Calu3 (cell line): ENCODE data around the gene COL4A2. TPM values are rescaled to one million over a fixed set of nuclear protein-coding genes. Genes with fewer than 3 reads are reported as not detected.
"Not testable (repeated sequence)": the region's sequence is repeated elsewhere in the genome, so short reads cannot be mapped to it uniquely, and the experiment has no call there.

Experiments
- BruUV-seq: library from RNA; stranded (reverse); fragments of 400-500 nt; replicated peaks from 2 replicates; lab custom pipeline; 2021; lab: Mats Ljungman, UMichigan
- CTCF ChIA-PET: fragments of 300-600 bp; sonication (Branson Sonifier 250); formaldehyde crosslinking; loops from one replicate; lab custom pipeline; 2022; ENCODE audit warnings: antibody characterized with exemption; lab: Charles Lee
- DNase-seq: peaks from one replicate; pipeline ENCODE4 v3.0.0; 2022
- H3K27ac Mint-ChIP-seq: one replicate; pipeline ENCODE4 v1.8.0; 2022; ENCODE audit warnings: mixed read lengths; ENCODE audit not compliant: unreplicated experiment
- H3K27me3 Mint-ChIP-seq: one replicate; pipeline ENCODE4 v1.8.0; 2022; ENCODE audit warnings: mixed read lengths; ENCODE audit not compliant: unreplicated experiment
- H3K36me3 Mint-ChIP-seq: one replicate; pipeline ENCODE4 v1.8.0; 2022; ENCODE audit warnings: mild to moderate bottlenecking, moderate library complexity, mixed read lengths; ENCODE audit not compliant: insufficient read depth, unreplicated experiment
- H3K4me1 Mint-ChIP-seq: one replicate; pipeline ENCODE4 v1.8.0; 2022; ENCODE audit warnings: mild to moderate bottlenecking, low read depth, mixed read lengths; ENCODE audit not compliant: unreplicated experiment
- H3K4me3 Mint-ChIP-seq: one replicate; pipeline ENCODE4 v1.8.0; 2022; ENCODE audit warnings: mild to moderate bottlenecking, low read depth, moderate library complexity, mixed read lengths; ENCODE audit not compliant: unreplicated experiment
- H3K9me3 Mint-ChIP-seq: one replicate; pipeline ENCODE4 v1.8.0; 2022; ENCODE audit warnings: low read depth, mixed read lengths; ENCODE audit not compliant: unreplicated experiment
- intact Hi-C: fragments of 100-400 bp; cut with micrococcal nuclease; formaldehyde crosslinking; loops from one replicate; pipeline ENCODE4 v1.10.0; 2022; ENCODE audit not compliant: unreplicated experiment
- total RNA-seq: library from RNA; stranded (reverse); gene quantifications from 2 replicates; pipeline ENCODE4 v1.2.3, GENCODE V29; 2022
- TF ChIP-seq, protein P1 (sequence below): fragments of 200-600 bp; IDR thresholded peaks from one replicate; pipeline ENCODE4 v1.8.0; 2022; ENCODE audit warnings: antibody characterized with exemption; ENCODE audit not compliant: unreplicated experiment

The COL4A2 gene
- total RNA-seq, 1 experiment from 2014 or later: 0.42 TPM

DNA sequence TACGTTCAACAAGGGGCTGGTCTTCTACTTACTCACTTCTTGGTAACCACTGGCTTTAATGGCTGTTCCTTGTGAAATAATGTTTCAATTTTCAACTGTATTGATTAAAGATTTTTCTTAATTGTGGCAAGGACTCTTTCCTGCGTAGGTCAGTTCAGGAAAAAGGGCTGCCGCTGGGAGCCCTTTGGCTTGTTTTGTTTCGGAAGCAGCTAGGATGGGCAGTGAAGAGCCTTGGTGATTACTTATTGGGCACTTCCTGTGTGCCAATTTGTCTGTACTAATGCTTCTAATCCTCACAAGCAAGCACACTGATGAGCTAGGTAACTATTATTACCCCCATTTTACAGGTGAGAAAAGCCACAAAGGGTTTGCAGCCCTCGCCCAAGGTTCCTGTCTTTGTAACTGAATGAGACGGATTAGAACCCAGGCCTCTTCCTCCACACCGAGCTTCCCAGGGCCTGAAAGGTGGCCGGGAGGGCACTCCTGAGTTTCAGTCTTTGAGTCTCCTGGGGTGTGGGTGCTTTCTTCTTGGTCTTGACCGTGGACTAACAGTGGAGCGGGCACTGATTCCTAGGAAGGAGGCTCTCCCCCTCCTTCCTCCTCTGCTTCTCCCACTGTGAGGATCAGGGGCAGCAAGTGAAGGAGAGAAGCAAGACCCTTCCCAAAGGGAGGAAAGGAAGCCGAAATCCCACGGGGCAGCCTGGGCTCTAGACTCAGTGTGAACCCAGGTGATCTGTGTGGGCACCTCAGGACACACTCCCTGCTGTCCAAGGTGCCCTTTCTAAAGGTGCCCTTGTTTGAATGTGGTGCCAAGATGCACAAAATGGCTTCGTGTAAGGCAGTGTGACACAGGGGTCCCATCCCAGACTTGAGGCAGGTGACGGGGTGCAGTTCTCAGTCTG, 3.7 kb downstream of the COL4A2 start:
- H3K27me3 Mint-ChIP-seq: no peaks in the 10 kb centered on the region
- DNase-seq: no peak
- H3K36me3 Mint-ChIP-seq: no peaks in the 10 kb centered on the region
- intact Hi-C loops: no loop called here
- TF ChIP-seq, protein P1, sequence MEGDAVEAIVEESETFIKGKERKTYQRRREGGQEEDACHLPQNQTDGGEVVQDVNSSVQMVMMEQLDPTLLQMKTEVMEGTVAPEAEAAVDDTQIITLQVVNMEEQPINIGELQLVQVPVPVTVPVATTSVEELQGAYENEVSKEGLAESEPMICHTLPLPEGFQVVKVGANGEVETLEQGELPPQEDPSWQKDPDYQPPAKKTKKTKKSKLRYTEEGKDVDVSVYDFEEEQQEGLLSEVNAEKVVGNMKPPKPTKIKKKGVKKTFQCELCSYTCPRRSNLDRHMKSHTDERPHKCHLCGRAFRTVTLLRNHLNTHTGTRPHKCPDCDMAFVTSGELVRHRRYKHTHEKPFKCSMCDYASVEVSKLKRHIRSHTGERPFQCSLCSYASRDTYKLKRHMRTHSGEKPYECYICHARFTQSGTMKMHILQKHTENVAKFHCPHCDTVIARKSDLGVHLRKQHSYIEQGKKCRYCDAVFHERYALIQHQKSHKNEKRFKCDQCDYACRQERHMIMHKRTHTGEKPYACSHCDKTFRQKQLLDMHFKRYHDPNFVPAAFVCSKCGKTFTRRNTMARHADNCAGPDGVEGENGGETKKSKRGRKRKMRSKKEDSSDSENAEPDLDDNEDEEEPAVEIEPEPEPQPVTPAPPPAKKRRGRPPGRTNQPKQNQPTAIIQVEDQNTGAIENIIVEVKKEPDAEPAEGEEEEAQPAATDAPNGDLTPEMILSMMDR: no peak
- no TSS peak for BruUV-seq
- no peak overlapping the region for H3K4me3 Mint-ChIP-seq
- H3K4me1 Mint-ChIP-seq: peaks cover 5% of the 10 kb centered on the region
- no peaks in the 10 kb centered on the region for H3K9me3 Mint-ChIP-seq
- CTCF ChIA-PET: no interaction called here
- H3K27ac Mint-ChIP-seq: no peak overlapping the region

DNA sequence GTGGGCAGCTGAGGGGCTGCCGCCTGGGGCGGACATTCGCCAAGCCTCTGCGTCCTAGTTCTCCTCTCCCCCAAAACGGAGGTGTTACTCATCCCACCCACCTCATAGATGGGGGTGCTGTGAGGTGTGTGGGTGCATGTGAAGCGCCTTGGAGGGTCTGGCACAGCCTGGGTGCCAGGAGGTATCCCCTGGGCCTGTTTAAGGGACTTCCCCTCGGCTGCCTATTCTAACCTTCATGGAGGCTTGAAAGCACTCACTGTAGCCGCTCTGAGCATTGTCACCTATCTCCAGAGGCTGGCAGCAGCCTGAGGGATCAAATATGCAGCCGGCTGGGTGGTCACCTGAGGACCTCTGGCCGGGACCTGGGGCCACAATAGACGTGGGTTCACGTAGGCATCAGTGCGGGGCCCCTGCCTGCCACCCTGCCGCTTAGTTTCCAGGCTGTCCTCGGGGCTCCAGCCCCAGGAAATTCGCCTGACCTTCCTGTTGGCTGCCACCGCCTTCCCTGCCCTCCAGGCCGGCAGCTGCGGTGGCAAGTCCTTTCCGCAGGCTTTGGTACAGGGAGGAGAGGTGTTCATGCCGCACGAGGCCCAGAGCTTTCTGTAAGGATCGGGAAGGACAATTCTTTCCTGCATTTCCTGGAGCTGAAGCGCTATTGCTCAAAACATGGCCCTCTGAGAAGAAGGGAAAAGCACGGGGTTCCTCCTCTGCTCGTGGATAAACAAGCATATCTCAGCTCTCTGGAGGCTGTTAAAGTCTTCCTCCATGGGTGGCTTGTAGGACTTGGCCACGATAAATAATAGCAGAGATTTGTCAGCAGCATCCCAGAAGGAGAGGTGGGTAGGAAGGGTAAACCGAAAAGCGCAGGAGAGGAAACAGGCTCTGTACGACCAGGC, 4.6 kb downstream of the COL4A2 start:
- Mint-ChIP-seq H3K4me1 (peaks cover 5% of the 10 kb centered on the region), H3K4me3 (no peak overlapping the region), H3K9me3 (no peaks in the 10 kb centered on the region), H3K27ac (no peak overlapping the region), H3K36me3 (no peaks in the 10 kb centered on the region), H3K27me3 (no peaks in the 10 kb centered on the region)
- CTCF ChIA-PET: no interaction called here
- DNase-seq: no peak
- TF ChIP-seq, protein P1: no peak
- no TSS peak for BruUV-seq
- intact Hi-C loops: no loop called here

DNA sequence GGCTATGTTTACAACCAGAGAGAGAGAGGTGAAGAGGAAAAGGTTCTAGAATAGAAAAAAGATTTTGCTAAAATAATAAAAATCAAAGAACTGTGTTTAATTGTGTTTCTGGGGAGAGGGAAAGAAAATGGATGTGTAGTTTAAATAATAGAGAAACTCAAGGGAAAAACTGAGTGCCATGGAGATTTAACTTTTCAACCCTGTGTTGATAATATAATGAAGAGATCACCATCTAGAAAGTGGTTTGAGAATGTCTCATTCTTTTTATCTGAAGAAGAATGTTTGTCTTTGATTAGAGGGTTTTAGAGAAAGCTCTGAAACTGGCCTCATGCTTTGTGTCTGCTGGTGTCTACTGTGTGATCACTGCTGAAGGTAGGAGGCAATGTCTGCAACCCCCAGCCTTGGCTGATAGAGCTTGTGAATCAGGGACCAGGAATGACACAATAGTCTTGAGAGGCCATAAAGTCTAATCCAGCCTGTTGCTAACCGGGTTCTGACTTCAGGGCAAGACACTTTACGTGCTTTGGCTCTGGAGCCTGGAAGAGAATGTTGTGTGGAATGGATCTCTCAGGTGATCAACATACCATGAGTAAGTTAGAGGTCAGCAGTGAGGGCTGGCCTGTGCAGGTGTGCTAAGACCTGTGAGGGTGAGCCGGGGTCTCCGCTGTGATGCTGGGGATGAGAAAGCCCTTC, 5.4 kb downstream of the COL4A2 start:
- intact Hi-C loops: no loop called here
- CTCF ChIA-PET: no interaction called here
- Mint-ChIP-seq H3K27me3 (no peaks in the 10 kb centered on the region), H3K9me3 (no peaks in the 10 kb centered on the region), H3K4me1 (peaks cover 5% of the 10 kb centered on the region), H3K27ac (no peak overlapping the region), H3K36me3 (no peaks in the 10 kb centered on the region), H3K4me3 (no peak overlapping the region)
- no peak for DNase-seq
- TF ChIP-seq, protein P1: no peak
- no TSS peak for BruUV-seq

DNA sequence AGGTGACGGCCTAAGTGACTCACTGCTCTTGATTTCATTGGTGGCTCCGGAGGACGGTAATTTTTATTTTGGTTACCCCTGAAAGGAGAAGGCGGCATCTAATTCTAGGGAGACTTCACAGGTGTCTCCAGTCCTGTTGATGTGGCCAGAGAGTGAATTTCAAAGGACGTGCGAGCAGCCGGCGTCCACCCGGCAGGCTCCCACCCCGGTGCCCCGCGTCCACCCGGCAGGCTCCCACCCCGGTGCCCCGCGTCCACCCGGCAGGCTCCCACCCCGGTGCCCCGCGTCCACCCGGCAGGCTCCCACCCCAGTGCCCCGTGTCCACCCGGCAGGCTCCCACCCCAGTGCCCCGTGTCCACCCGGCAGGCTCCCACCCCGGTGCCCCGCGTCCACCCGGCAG, 6.2 kb downstream of the COL4A2 start:
- H3K36me3 Mint-ChIP-seq, H3K4me1 Mint-ChIP-seq, H3K9me3 Mint-ChIP-seq, BruUV-seq, H3K27ac Mint-ChIP-seq, H3K27me3 Mint-ChIP-seq, DNase-seq, H3K4me3 Mint-ChIP-seq, CTCF ChIA-PET, intact Hi-C loops: not testable (repeated sequence)

DNA sequence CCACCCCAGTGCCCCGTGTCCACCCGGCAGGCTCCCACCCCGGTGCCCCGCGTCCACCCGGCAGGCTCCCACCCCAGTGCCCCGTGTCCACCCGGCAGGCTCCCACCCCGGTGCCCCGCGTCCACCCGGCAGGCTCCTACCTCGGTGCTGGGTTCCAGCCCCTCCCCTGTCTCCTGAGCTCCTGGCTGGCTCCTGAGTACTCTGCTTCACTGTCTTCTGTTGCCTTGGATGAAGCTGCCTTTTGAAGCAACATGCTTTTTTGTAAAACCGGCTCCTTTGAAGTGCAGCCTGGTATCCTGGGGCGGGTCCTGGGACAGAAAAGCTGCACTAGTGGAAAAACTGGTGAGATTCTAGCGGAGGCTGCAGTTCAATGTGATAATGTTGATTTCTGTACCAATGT, 6.6 kb downstream of the COL4A2 start:
- H3K36me3 Mint-ChIP-seq, BruUV-seq, H3K27me3 Mint-ChIP-seq, H3K4me3 Mint-ChIP-seq, intact Hi-C loops, H3K9me3 Mint-ChIP-seq, DNase-seq, H3K4me1 Mint-ChIP-seq, H3K27ac Mint-ChIP-seq, CTCF ChIA-PET: not testable (repeated sequence)
